AG09309 (cell line): ENCODE data around the gene MECP2.

Experiments
- DNase-seq: peaks from one replicate; pipeline ENCODE4 v3.0.0-alpha.2; 2010; ENCODE audit warnings: low read depth
- H3K4me3 ChIP-seq: 2 replicates; pipeline ENCODE4 v1.5.1; 2011; ENCODE audit warnings: mild to moderate bottlenecking, low read depth, low read length, moderate library complexity; ENCODE audit not compliant: control insufficient read depth
- TF ChIP-seq, protein P1 (sequence below): IDR thresholded peaks from 2 replicates; pipeline ENCODE4 v1.5.1; 2011; ENCODE audit warnings: mild to moderate bottlenecking, low read depth, low read length, inconsistent platforms; ENCODE audit not compliant: insufficient read depth, control insufficient read depth; ENCODE audit errors: missing control alignments

Gene MECP2

DNA sequence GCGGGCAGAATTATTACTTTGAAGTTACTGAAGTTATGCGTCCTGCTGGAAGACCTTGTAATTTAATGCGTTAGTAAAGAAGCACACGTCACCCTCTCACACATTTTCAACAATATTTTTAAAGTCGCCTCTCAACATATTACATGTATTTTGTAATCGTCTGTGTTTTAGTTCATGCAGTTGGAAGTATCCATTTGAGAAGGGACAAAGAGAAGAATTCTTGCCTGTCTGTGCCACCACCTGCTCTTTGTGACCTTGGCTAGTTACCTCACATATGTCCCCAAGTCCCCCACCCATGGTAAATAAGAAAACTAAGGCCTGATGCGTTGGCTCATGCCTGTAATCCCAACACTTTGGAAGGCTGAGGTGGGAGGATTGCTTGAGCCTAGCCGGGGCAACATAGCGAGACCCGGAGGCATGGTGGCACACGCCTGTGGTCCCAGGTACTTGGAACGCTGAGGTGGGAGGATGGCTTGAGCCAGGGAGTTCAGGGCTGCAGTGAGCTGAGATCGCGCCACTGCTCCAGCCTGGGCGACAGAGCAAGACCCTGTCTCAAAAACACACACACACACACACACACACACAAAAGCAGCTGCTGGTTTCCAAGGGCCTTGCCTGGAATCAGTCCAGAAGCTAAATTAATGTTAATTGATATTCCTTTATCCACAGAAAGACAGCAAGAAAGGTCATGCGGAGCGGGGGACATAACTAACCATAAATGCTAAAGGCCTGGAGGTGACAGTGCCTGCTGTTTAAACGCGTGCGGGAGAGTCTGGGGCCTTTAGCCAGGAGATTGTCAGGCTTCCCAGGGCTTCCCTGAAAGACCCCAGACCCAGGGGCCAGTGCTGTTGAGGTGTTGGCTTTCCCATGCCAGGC, 124.2 kb downstream of the MECP2 start:
- TF ChIP-seq, protein P1, sequence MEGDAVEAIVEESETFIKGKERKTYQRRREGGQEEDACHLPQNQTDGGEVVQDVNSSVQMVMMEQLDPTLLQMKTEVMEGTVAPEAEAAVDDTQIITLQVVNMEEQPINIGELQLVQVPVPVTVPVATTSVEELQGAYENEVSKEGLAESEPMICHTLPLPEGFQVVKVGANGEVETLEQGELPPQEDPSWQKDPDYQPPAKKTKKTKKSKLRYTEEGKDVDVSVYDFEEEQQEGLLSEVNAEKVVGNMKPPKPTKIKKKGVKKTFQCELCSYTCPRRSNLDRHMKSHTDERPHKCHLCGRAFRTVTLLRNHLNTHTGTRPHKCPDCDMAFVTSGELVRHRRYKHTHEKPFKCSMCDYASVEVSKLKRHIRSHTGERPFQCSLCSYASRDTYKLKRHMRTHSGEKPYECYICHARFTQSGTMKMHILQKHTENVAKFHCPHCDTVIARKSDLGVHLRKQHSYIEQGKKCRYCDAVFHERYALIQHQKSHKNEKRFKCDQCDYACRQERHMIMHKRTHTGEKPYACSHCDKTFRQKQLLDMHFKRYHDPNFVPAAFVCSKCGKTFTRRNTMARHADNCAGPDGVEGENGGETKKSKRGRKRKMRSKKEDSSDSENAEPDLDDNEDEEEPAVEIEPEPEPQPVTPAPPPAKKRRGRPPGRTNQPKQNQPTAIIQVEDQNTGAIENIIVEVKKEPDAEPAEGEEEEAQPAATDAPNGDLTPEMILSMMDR = no peak
- no peak for DNase-seq
- H3K4me3 ChIP-seq = peak overlapping the region; percentile 41

DNA sequence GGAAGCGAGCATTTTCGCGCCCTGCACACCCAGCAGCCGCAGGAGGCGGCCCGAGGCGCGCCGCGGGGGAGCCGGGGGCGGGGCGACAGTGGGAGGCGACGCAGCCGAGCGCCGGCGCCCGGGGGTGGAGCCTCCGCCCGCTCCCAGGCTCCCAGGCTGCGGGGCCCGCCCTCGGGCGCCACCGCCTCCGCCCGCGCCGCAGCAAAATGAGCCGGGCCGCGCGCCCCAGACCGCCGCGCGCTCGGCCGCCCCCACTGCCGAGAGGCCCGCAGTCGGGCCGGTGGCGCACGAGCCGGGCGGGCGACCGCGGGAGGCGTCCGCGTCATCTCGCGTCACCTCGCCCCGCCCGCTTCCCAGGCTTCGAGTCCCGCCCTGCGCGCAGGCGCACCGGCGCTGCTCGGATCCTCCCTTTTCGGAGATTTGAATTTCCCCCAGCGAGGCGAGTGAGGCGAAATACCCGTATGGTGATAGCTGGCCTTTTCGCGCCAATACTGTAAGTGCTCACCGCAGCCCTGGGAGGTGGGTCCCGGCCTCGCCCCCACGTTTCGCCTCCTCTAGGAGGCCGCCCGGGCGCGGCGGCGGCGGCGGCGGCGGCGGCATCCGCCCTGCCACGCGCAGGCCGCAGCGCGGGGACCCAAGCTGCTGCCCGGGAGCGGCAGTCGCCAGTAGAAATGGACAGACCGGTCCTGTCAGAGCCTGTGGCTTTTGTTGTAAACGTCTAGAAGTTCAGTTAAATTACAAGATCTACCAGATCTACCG, 125.0 kb downstream of the MECP2 start, which contains the start of gene TMEM187:
TMEM187 (plus strand) TSS at position 387 of the 759 bp plus-strand sequence. CDS start 9,309 bp downstream, outside the sequence.
- TF ChIP-seq, protein P1 = no peak
- no peak for DNase-seq
- H3K4me3 ChIP-seq = peak within 1 kb of the TSS; percentile 92
